Activated naive CD8-positive, alpha-beta T cell treated with anti-CD3 and anti-CD28 coated beads, Interleukin-2, amount 50 U/mL, for 24 hours (primary cell): ENCODE measurements around the gene DNAJA1.
A peak's percentile ranks its signal among the peaks of the same experiment; 100 is the strongest.
"Not testable (repeated sequence)": the region's sequence is repeated elsewhere in the genome, so short reads cannot be mapped to it uniquely, and the experiment has no call there.

ENCODE experiments used
- ATAC-seq: fragments of 150-1000 bp; cut with Tn5 transposase; one replicate; pipeline ENCODE4 v1.10.0; 2021
- DNase-seq: peaks from one replicate; pipeline ENCODE4 v3.0.0; 2021
- H3K27ac Mint-ChIP-seq: one replicate; pipeline ENCODE4 v1.8.0; 2021; ENCODE audit warnings: mild to moderate bottlenecking, mixed read lengths
- H3K27me3 Mint-ChIP-seq: one replicate; pipeline ENCODE4 v1.8.0; 2021; ENCODE audit warnings: mixed read lengths
- H3K36me3 Mint-ChIP-seq: one replicate; pipeline ENCODE4 v1.8.0; 2021; ENCODE audit warnings: low read depth, mixed read lengths
- H3K4me1 Mint-ChIP-seq: one replicate; pipeline ENCODE4 v1.8.0; 2021; ENCODE audit warnings: mixed read lengths
- H3K4me3 Mint-ChIP-seq: one replicate; pipeline ENCODE4 v1.8.0; 2021; ENCODE audit warnings: mild to moderate bottlenecking, moderate library complexity, mixed read lengths
- H3K9me3 Mint-ChIP-seq: one replicate; pipeline ENCODE4 v1.8.0; 2021; ENCODE audit warnings: mixed read lengths

The DNAJA1 gene

DNA sequence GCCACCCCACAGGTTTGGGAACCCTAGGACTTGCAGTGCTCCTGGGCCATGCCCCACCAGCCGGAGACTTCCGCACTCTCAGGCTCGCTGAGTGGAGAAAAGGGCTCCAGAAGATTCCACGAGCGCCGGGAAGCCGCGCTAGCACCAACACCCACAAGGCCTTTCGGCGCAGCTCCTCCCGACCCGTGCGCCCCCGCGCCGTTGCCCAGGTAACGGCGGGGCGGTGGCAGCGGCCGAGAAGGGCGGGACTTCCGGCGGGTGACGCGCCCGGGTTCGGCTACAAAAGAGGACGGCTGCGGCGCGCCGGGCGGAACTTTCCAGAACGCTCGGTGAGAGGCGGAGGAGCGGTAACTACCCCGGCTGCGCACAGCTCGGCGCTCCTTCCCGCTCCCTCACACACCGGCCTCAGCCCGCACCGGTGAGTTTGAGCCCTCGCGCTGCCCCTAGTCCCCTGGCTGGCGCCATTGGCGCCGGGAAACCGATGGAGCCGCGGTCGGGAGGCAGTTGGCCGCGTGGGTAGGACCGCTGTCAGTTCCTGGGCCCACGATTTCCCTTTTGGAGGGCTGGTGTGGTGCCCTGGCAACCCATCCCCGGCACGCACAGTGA lies at the start of gene DNAJA1:
DNAJA1 (plus strand) TSS at position 308 of the 606 bp plus-strand sequence. CDS start 1,212 bp downstream, outside the sequence.
- peaks cover 59% of the 10 kb centered on the region for H3K36me3 Mint-ChIP-seq
- peaks cover 72% of the 10 kb centered on the region for H3K4me1 Mint-ChIP-seq
- ATAC-seq = peak; percentile 82
- no peaks in the 10 kb centered on the region for H3K27me3 Mint-ChIP-seq
- H3K27ac Mint-ChIP-seq = peak within 1 kb of the TSS; percentile 95
- H3K9me3 Mint-ChIP-seq = no peaks in the 10 kb centered on the region
- DNase-seq = peak; percentile 97
- H3K4me3 Mint-ChIP-seq = peak within 1 kb of the TSS; percentile 98

DNA sequence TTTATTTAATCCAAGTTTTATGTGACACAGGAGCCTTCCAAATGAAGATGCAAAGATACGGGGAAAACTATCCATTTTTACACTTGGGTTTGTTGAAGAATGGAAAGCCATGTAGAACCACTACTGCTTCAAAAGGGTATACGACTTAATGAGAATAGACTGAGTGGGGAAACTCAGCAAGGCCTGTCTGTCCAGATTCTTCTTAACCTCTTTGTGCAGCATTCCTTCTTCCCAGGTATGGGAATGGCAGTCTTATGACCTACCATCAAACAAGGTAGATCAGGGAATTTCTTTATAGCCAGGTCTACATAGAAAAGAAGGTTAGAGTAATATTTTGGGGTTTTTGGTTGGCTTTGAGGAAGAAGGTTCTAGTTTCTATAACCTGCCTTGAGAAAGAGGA lies 47.0 kb upstream of the DNAJA1 start:
- no peak for ATAC-seq
- Mint-ChIP-seq H3K4me1 (no peaks in the 10 kb centered on the region), H3K36me3 (peaks cover 35% of the 10 kb centered on the region), H3K27ac (no peak overlapping the region), H3K27me3 (no peaks in the 10 kb centered on the region), H3K9me3 (no peaks in the 10 kb centered on the region), H3K4me3 (no peak overlapping the region)
- DNase-seq = no peak

DNA sequence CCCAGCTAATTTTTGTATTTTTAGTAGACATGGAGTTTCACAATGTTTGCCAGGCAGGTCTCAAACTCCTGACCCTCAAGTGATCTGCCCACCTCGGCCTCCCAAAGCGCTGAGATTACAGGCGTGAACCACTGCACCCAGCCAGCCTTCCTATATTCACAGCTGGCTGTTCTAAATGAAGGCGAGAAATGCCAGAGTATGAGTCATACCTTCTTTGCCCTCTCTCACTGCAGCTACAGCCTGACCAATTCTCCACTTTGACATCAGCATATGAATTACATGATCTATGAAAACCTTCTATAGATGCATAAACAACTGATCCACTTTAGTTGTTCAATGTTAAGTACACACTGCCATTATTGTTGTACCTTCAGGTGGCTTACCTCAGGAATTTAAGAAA lies 38.1 kb upstream of the DNAJA1 start:
- Mint-ChIP-seq H3K4me3 (no peak overlapping the region), H3K9me3 (no peaks in the 10 kb centered on the region), H3K36me3 (peaks cover 61% of the 10 kb centered on the region), H3K4me1 (no peaks in the 10 kb centered on the region), H3K27ac (no peak overlapping the region), H3K27me3 (no peaks in the 10 kb centered on the region)
- DNase-seq = no peak
- peak; percentile 36 for ATAC-seq

DNA sequence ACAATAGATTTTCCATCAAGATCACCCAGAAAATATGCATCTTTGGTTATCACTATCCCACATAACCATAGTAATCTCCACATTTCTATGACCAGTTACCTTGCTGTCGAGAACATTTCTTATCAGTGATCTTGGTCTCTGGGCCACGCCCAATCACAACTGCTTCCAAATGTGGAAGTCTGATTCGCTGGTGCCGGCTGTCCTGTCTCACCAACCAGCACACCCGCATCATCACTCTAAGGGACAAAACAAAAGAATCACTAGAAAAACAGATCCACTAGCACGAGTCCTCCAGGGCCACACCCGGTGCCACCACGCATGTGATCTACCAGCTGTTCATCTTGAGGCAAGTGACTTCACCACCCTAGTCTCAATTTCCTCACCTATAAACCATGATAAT lies 35.4 kb upstream of the DNAJA1 start:
- Mint-ChIP-seq H3K27ac (no peak overlapping the region), H3K4me3 (no peak overlapping the region), H3K27me3 (no peaks in the 10 kb centered on the region), H3K36me3 (peaks cover 58% of the 10 kb centered on the region), H3K4me1 (no peaks in the 10 kb centered on the region), H3K9me3 (no peaks in the 10 kb centered on the region)
- ATAC-seq (no peak), DNase-seq (no peak)

DNA sequence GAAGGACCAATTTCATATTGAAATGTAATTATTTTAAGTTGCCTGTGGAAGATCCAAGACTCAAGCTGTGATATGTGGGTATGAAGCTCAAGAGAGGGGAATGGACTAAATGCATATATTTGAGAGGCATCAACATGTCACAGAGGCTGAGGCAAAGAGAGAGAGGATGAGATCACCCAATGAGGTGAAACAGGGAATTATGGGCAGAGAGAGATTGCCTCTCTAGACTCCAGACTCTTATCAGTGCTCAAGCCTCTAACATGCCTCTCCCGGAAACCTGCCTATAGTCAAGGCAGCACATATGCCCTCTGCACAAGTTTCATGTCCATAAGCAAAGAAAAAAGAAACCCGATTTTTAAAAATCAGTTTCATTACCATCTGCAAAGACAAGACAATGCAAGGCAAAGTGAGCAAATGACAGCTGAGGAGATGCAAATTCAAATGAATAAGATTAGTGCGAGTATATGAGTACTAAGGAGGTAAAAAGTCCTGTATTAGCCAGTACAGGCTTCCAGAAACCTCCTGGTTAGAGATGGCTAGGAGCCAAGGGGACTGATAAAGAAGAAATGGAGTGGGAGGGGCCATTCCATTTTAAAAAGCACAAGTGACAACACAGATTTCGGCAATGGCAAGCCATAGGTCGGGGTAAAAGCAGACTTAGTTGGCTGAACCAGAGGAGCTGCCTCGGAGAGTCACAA lies 33.0 kb upstream of the DNAJA1 start:
- no peak overlapping the region for H3K27ac Mint-ChIP-seq

DNA sequence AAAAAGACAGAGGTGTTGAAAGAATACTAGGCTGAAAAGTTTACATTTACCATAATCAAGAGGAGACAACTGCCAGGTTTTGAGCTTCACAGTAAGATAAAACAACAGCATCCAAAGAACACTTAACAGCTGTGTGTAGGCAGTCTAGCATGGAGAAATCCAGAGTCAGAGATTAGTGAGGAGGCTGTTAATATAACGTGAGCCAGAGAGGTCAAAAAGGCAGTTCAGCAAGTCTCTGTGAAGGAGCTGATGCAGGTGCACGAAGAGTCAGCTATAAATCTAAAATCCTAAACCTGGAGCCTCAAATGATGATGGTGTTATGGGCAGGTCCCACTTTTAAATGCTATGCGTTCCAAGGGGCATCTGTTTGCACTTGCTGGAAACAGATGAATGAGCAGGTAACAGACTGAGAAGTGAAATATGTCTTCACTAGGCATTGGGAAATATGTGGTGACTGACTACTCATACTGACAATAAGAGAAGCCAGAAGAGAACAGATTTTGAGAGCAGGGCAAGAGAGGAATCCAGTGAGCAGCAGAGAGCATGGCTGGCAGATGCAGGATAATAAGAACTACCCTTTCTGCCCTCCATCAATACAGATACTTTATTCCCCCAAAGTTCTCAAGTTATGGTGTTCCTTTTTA lies 32.4 kb upstream of the DNAJA1 start:
- peaks cover 62% of the 10 kb centered on the region for H3K36me3 Mint-ChIP-seq
- no peaks in the 10 kb centered on the region for H3K27me3 Mint-ChIP-seq
- H3K4me3 Mint-ChIP-seq = no peak overlapping the region
- H3K4me1 Mint-ChIP-seq = peaks cover 5% of the 10 kb centered on the region
- no peaks in the 10 kb centered on the region for H3K9me3 Mint-ChIP-seq
- H3K27ac Mint-ChIP-seq = no peak overlapping the region
- ATAC-seq (no peak), DNase-seq (no peak)

More for the DNA sequence above, 33.0 kb upstream of the DNAJA1 start:
- Mint-ChIP-seq H3K36me3 (peaks cover 62% of the 10 kb centered on the region), H3K27me3 (no peaks in the 10 kb centered on the region), H3K9me3 (no peaks in the 10 kb centered on the region), H3K4me1 (no peaks in the 10 kb centered on the region), H3K4me3 (no peak overlapping the region)
- DNase-seq (no peak), ATAC-seq (no peak)

DNA sequence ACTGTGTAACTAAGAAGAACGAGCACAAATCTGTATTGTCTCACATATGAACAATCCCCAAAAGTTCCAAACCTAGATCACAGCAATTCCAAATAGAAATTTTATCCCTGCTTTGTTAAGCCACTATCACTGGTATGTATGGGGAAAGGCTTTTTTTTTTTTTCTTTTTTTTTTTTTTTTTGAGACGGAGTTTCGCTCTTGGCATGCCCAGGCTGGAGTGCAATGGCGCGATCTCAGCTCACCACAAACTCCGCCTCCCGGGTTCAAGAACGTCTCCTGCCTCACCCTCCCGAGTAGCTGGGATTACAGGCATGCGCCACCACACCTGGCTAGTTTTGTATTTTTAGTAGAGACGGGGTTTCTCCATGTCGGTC lies 24.4 kb upstream of the DNAJA1 start:
- H3K27ac Mint-ChIP-seq = peak overlapping the region; percentile 96
- peaks cover 34% of the 10 kb centered on the region for H3K4me1 Mint-ChIP-seq
- DNase-seq = peak; percentile 25
- H3K9me3 Mint-ChIP-seq, H3K27me3 Mint-ChIP-seq, ATAC-seq: not testable (repeated sequence)
- peak overlapping the region; percentile 98 for H3K4me3 Mint-ChIP-seq
- H3K36me3 Mint-ChIP-seq = peaks cover 32% of the 10 kb centered on the region

DNA sequence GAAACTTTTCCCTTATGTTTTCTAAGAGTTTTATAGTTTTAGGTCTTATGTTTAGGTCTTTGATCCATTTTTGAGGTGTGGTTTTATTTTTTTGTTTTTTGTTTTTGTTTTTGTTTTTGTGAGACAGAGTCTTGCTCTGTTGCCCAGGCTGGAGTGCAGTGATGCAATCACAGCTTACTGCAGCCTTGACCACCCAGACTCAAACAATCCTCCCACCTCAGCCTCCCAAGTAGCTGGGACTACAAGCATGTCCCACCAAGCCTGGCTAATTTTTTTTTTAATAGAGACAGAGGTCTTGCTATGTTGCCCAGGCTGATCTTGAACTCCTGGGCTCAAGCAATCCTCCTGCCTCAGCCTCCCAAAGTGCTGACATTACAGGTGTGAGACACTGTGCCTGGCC lies 19.7 kb upstream of the DNAJA1 start:
- H3K4me1 Mint-ChIP-seq = peaks cover 11% of the 10 kb centered on the region
- not testable (repeated sequence) for H3K4me3 Mint-ChIP-seq, H3K27ac Mint-ChIP-seq, H3K27me3 Mint-ChIP-seq, DNase-seq, H3K36me3 Mint-ChIP-seq, H3K9me3 Mint-ChIP-seq, ATAC-seq

DNA sequence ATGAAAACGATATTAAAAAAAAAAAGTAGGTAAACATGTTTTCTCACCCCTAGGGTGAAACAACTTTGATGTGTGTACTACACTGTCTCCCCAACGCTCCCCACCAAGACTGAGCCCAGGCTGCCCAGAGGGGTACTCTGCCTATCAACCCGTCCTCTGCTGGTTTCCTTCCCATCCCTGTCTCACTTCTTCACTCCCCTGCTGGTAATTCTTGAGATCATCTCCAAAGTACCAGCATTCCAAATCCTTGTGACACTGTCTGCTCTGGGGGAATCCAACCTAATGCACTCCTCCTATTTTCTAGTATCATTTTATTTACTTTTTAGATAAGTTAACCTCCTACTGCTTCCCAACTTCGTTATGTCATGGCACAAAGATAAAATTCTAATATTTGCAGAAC lies 17.3 kb upstream of the DNAJA1 start:
- no peaks in the 10 kb centered on the region for H3K9me3 Mint-ChIP-seq
- no peak overlapping the region for H3K4me3 Mint-ChIP-seq
- no peak for DNase-seq
- no peak overlapping the region for H3K27ac Mint-ChIP-seq
- no peak for ATAC-seq
- peaks cover 2% of the 10 kb centered on the region for H3K36me3 Mint-ChIP-seq
- no peaks in the 10 kb centered on the region for H3K4me1 Mint-ChIP-seq
- no peaks in the 10 kb centered on the region for H3K27me3 Mint-ChIP-seq

DNA sequence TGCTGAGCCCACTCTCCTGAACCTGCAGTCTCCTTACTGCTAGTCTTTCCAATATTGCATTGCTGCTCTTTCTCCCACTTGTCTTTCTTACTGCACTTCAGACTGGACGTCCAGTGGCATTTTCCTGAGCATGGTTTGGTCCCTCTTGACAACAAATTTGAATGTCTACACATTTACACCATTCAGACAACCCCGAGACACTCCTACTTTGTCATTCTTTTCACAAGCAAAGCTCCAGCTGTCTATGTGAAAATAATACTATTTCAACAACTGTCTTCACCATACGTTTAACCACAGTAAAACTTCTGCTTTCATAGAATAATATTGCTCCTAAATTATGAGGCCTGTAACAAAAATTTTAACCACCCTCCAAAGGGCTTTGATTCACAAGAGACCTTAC lies 13.2 kb upstream of the DNAJA1 start:
- peaks cover 2% of the 10 kb centered on the region for H3K36me3 Mint-ChIP-seq
- ATAC-seq (no peak), DNase-seq (no peak)
- H3K27ac Mint-ChIP-seq = peak overlapping the region; percentile 9
- H3K4me1 Mint-ChIP-seq = no peaks in the 10 kb centered on the region
- H3K9me3 Mint-ChIP-seq = no peaks in the 10 kb centered on the region
- no peak overlapping the region for H3K4me3 Mint-ChIP-seq
- H3K27me3 Mint-ChIP-seq = no peaks in the 10 kb centered on the region

DNA sequence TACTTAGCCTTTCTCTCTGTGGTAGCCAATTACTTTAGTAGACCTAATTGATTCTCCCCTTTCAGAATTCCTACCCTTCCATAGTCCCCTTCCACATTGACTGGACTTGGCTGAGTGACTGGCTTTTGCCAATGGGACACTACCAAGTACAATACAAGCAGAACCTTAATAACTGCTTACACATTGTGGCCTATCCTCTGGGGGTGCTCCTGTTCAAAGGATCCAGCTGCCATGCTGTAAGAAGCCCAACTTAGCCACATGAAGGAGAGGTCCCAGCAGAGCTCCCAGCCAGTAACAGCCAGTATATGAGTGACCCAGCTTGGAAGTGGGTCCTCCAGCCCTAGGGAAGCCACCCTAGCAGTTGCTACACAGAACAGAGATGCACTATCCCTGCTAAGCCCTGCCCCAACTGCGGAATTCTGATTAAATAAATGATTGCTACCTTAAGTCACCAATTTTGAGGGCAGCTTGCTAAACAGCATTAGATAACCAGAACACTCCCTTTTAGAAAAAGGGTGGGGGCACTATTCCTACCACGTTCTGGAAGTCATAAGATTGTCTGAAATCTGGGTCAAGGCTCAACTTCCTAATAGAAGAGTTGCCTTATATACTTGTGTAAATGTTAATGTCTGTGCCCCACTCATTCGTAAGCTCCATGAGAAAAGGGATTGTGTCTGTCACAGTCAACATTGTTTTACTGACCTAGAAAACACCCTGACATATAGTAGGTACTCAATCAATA lies 12.6 kb upstream of the DNAJA1 start:
- ATAC-seq (no peak), DNase-seq (no peak)
- Mint-ChIP-seq H3K4me3 (no peak overlapping the region), H3K4me1 (no peaks in the 10 kb centered on the region), H3K27me3 (no peaks in the 10 kb centered on the region), H3K9me3 (no peaks in the 10 kb centered on the region), H3K36me3 (peaks cover 2% of the 10 kb centered on the region), H3K27ac (no peak overlapping the region)

DNA sequence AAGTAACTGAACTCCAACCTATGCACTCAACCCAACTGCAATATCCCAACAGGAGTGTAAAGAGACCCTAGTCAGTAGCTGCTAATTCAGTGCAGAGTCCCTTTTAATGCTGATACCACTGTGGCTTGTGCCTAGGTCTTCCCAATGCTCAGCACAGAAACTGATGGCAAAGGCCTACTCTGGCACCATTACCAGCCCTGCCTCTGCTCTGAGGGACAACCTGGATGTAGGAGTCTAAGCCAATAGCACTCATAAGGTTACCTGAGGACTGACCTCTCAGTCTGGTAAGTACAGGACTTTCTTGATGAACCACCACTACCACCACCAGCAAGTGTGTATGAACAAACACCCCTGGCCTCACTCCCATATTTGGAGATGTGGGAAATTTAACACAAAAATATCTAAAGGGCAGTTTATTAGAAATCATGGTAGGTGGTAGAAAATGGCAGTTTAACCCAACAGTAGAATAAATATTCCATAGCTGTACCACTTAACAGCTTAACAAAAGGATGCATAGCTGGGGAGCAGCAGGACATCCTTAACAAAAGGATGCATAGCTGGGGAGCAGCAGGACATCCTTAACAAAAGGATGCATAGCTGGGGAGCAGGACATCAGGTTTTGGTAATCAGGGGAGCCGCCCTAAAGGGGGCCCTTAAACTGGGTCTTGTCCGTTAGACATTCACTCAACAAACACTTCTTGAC lies 11.0 kb upstream of the DNAJA1 start:
- no peaks in the 10 kb centered on the region for H3K27me3 Mint-ChIP-seq
- no peak overlapping the region for H3K4me3 Mint-ChIP-seq
- ATAC-seq (no peak), DNase-seq (no peak)
- H3K4me1 Mint-ChIP-seq = no peaks in the 10 kb centered on the region
- no peaks in the 10 kb centered on the region for H3K9me3 Mint-ChIP-seq
- no peak overlapping the region for H3K27ac Mint-ChIP-seq
- peaks cover 6% of the 10 kb centered on the region for H3K36me3 Mint-ChIP-seq

DNA sequence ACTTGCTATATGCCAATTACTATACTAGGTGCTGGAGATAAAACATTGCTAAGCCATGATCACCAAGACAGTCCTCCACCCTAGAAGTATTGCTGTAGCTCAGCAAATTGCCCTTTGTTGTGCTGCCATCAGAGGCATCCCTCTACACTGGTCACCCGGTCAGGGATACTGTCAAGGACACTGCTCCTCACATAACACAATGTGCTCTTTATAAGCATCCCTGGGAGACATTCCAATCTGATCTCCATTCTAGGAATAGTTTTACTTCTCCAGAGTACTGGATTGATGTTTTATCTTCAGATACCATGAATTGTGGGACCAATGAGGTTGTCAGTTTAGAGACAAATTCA lies 10.4 kb upstream of the DNAJA1 start:
- H3K27me3 Mint-ChIP-seq = no peaks in the 10 kb centered on the region
- no peaks in the 10 kb centered on the region for H3K4me1 Mint-ChIP-seq
- H3K36me3 Mint-ChIP-seq = peaks cover 6% of the 10 kb centered on the region
- no peak for DNase-seq
- H3K27ac Mint-ChIP-seq = no peak overlapping the region
- ATAC-seq = no peak
- H3K4me3 Mint-ChIP-seq = no peak overlapping the region
- H3K9me3 Mint-ChIP-seq = no peaks in the 10 kb centered on the region

DNA sequence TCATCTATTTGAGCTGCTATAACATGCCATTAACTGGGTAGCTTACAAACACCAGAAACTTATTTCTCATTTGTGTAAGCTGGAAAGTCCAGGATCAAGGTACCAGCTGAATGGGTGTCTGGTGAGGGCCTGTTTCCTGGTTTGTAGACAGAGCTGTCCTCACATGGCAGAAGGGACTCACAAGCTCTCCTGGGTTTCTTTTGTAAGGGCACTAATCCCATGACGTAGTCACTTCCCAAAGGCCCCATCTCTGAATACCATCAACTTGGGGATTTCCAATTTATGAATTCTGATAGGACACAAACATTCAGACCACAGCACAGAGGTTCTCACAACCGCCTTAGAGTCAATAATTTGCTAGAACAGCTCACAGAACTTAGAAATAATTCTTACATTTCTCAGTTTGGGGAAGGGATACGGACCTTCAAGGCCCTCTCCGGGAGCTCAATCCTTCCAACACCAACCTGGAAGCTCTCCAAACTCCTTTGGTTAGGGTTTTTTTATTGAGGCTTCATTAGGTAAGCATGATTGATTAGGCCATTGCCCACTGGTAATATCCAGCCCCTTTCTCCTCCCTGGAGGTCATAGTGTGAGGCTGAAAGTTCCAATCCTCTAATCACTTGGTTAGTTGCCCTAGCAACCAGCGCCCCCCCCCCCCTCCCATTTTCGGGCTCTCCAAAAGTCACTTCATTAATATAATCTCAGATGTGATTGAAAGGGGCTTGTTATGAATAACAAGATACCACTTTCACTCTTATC lies 7.6 kb upstream of the DNAJA1 start:
- DNase-seq (no peak), ATAC-seq (peak; percentile 20)
- H3K9me3 Mint-ChIP-seq = no peaks in the 10 kb centered on the region
- peaks cover 12% of the 10 kb centered on the region for H3K4me1 Mint-ChIP-seq
- H3K36me3 Mint-ChIP-seq = peaks cover 13% of the 10 kb centered on the region
- no peak overlapping the region for H3K27ac Mint-ChIP-seq
- H3K4me3 Mint-ChIP-seq = no peak overlapping the region
- no peaks in the 10 kb centered on the region for H3K27me3 Mint-ChIP-seq
